OCI-LY7 (cell line): ENCODE measurements around the gene C17orf78. TPM values are rescaled to one million over a fixed set of nuclear protein-coding genes. Genes with fewer than 3 reads are reported as not detected.

ENCODE experiments used
- BruUV-seq: library from RNA; stranded (reverse); fragments of 400-500 nt; replicated peaks from 2 replicates; lab custom pipeline; 2021; lab: Mats Ljungman, UMichigan
- CTCF ChIA-PET: fragments of 300-600 bp; sonication (Branson Sonifier 250); formaldehyde crosslinking; loops from one replicate; lab custom pipeline; 2022; ENCODE audit warnings: antibody characterized with exemption; ENCODE audit not compliant: unreplicated experiment; lab: Charles Lee
- POLR2A ChIA-PET: fragments of 300-600 bp; sonication (Branson Sonifier 250); formaldehyde crosslinking; loops from one replicate; lab custom pipeline; 2022; ENCODE audit warnings: antibody characterized with exemption; lab: Charles Lee
- DNase-seq: peaks from one replicate; pipeline ENCODE4 v3.0.0-alpha.2; 2015; ENCODE audit warnings: low spot score
- H2AFZ ChIP-seq: fragments of 200-600 bp; sonication (generic), shearing (Covaris generic); 2 replicates; pipeline ENCODE4 v1.6.1; 2014; ENCODE audit warnings: mild to moderate bottlenecking, antibody characterized with exemption, low read length, moderate library complexity
- H3K27ac ChIP-seq: fragments of 200-600 bp; sonication (generic); 2 replicates; pipeline ENCODE4 v1.5.1; 2014; ENCODE audit warnings: mixed run types, low read depth, mild to moderate bottlenecking, moderate library complexity, low read length, inconsistent platforms; ENCODE audit not compliant: poor library complexity, severe bottlenecking
- H3K36me3 ChIP-seq: fragments of 200-600 bp; sonication (generic); 2 replicates; pipeline ENCODE4 v1.6.1; 2014; ENCODE audit warnings: mild to moderate bottlenecking, antibody characterized with exemption, low read length, moderate library complexity, mixed read lengths; ENCODE audit not compliant: insufficient read depth
- H3K4me1 ChIP-seq: fragments of 200-600 bp; sonication (generic); 2 replicates; pipeline ENCODE4 v1.5.1; 2014; ENCODE audit warnings: mild to moderate bottlenecking, low read length; ENCODE audit not compliant: insufficient read depth, poor library complexity, severe bottlenecking
- H3K4me2 ChIP-seq: fragments of 200-600 bp; sonication (generic); 2 replicates; pipeline ENCODE4 v1.6.1; 2014; ENCODE audit warnings: mild to moderate bottlenecking, low read length
- H3K4me3 ChIP-seq: fragments of 200-600 bp; sonication (generic); 2 replicates; pipeline ENCODE4 v1.5.1; 2014; ENCODE audit warnings: mild to moderate bottlenecking, low read depth, low read length; ENCODE audit not compliant: poor library complexity, severe bottlenecking
- H3K79me2 ChIP-seq: fragments of 200-600 bp; sonication (generic); 2 replicates; pipeline ENCODE4 v1.6.1; 2016; ENCODE audit warnings: low read depth, mild to moderate bottlenecking, low read length, moderate library complexity, mixed read lengths; ENCODE audit not compliant: insufficient read depth
- H3K9me2 ChIP-seq: fragments of 200-600 bp; sonication (generic); 2 replicates; pipeline ENCODE4 v1.6.1; 2016; ENCODE audit warnings: mild to moderate bottlenecking, low read length, mixed read lengths; ENCODE audit not compliant: insufficient read depth
- H3K9me3 ChIP-seq: fragments of 200-600 bp; sonication (generic); 2 replicates; pipeline ENCODE4 v1.6.1; 2014; ENCODE audit warnings: mild to moderate bottlenecking, mixed run types, low read length, mixed read lengths
- H4K20me1 ChIP-seq: fragments of 200-600 bp; sonication (generic); 2 replicates; pipeline ENCODE4 v1.6.1; 2014; ENCODE audit warnings: mild to moderate bottlenecking, antibody characterized with exemption, low read length, moderate library complexity, mixed read lengths; ENCODE audit not compliant: insufficient read depth
- CTCF ChIP-seq: fragments of 200-600 bp; sonication (generic); conservative IDR thresholded peaks from 2 replicates; pipeline ENCODE4 v1.5.1; 2014; ENCODE audit warnings: mild to moderate bottlenecking, antibody characterized with exemption, low read length, moderate library complexity, mixed read lengths
- EZH2phosphoT487 ChIP-seq: fragments of 200-600 bp; sonication (generic); IDR thresholded peaks from 2 replicates; pipeline ENCODE4 v1.6.1; 2018; ENCODE audit warnings: low read depth, borderline replicate concordance, mild to moderate bottlenecking, mixed run types, antibody characterized with exemption, low read length, moderate library complexity, mixed read lengths
- intact Hi-C: fragments of 100-400 bp; cut with micrococcal nuclease; formaldehyde crosslinking; loops from one replicate; pipeline ENCODE4 v1.10.0; 2022; ENCODE audit not compliant: unreplicated experiment
- total RNA-seq, 2 experiments: library from RNA; depleted of rRNA in 1 of 2; stranded (reverse); fragments of >200 nt in 1 of 2; shearing (Covaris generic) in 1 of 2; gene quantifications; 2 replicates each; pipeline ENCODE4 v1.2.3, GENCODE V29; 2014 to 2022

The C17orf78 gene
- total RNA-seq, 2 experiments from 2014 or later: not detected

GRCh38 chr17:37338847-37339246 is 36.9 kb upstream of the C17orf78 start:
- no peak overlapping the region for H2AFZ ChIP-seq

GRCh38 chr17:37339321-37339720 is 36.5 kb upstream of the C17orf78 start:
- H3K36me3 ChIP-seq: peaks cover 54% of the 10 kb centered on the region
- no peak overlapping the region for H3K4me2 ChIP-seq
- H2AFZ ChIP-seq: no peak overlapping the region
- intact Hi-C loops: no loop called here
- no peaks in the 10 kb centered on the region for H3K9me2 ChIP-seq
- TSS peak; percentile 49 for BruUV-seq
- DNase-seq: no peak
- no peak overlapping the region for H3K27ac ChIP-seq
- no peaks in the 10 kb centered on the region for H3K9me3 ChIP-seq
- H3K79me2 ChIP-seq: peaks cover 17% of the 10 kb centered on the region; the same call in 1 of the 2 replicates
- H3K4me1 ChIP-seq: no peaks in the 10 kb centered on the region
- no peak overlapping the region for H3K4me3 ChIP-seq
- no peak for TF ChIP-seq EZH2phosphoT487
- no peak for TF ChIP-seq CTCF
- CTCF ChIA-PET: no interaction called here
- POLR2A ChIA-PET: no interaction called here
- H4K20me1 ChIP-seq: 0 out of 2 replicates have a peak, but pooled peaks cover 3% of the 10 kb centered on the region

More at GRCh38 chr17:37338847-37339246, 36.9 kb upstream of the C17orf78 start:
- no TSS peak for BruUV-seq
- CTCF ChIA-PET: no interaction called here
- peaks cover 16% of the 10 kb centered on the region; the same call in 1 of the 2 replicates for H3K79me2 ChIP-seq
- POLR2A ChIA-PET: no interaction called here
- no peak overlapping the region for H3K27ac ChIP-seq
- intact Hi-C loops: no loop called here
- H3K36me3 ChIP-seq: peaks cover 54% of the 10 kb centered on the region
- H3K4me1 ChIP-seq: no peaks in the 10 kb centered on the region
- H3K4me3 ChIP-seq: no peak overlapping the region
- H3K4me2 ChIP-seq: no peak overlapping the region
- no peaks in the 10 kb centered on the region for H3K9me2 ChIP-seq
- no peak for TF ChIP-seq CTCF
- no peak for TF ChIP-seq EZH2phosphoT487
- H3K9me3 ChIP-seq: no peaks in the 10 kb centered on the region
- H4K20me1 ChIP-seq: 0 out of 2 replicates have a peak, but pooled peaks cover 3% of the 10 kb centered on the region
- no peak for DNase-seq

- ChIA-PET CTCF (no interaction called here), POLR2A (interaction anchor here (1.3 kb wide), 1 partner anchor 15 kb away, joined by 3 read pairs; no protein-coding TSS in a partner anchor)
- no peaks in the 10 kb centered on the region for H3K9me3 ChIP-seq
- intact Hi-C loops: no loop called here
- H2AFZ ChIP-seq: no peak overlapping the region
- no peak for TF ChIP-seq CTCF
- no peak for TF ChIP-seq EZH2phosphoT487
- no peaks in the 10 kb centered on the region for H3K4me1 ChIP-seq
- no peak overlapping the region for H3K27ac ChIP-seq
- no peak overlapping the region for H3K4me2 ChIP-seq
- 0 out of 2 replicates have a peak, but pooled peaks cover 3% of the 10 kb centered on the region for H4K20me1 ChIP-seq
- DNase-seq: no peak
- peaks cover 67% of the 10 kb centered on the region for H3K36me3 ChIP-seq
- no TSS peak for BruUV-seq
- H3K9me2 ChIP-seq: no peaks in the 10 kb centered on the region
- no peak overlapping the region for H3K4me3 ChIP-seq
- peaks cover 24% of the 10 kb centered on the region; the same call in 1 of the 2 replicates for H3K79me2 ChIP-seq
Observed at GRCh38 chr17:37340804-37341203, 35.0 kb upstream of the C17orf78 start.
